GM18505 (cell line): ENCODE results near the gene C4orf50.
"Not testable (repeated sequence)": the region's sequence is repeated elsewhere in the genome, so short reads cannot be mapped to it uniquely, and the experiment has no call there.

Experiments
- ATAC-seq: cut with Tn5 transposase; IDR thresholded peaks from one replicate; pipeline ENCODE4 v1.9.1; 2021; ENCODE audit not compliant: unreplicated experiment
- POLR2A ChIP-seq: IDR thresholded peaks from 4 replicates; pipeline ENCODE4 v1.6.1; 2011; ENCODE audit warnings: borderline replicate concordance; ENCODE audit not compliant: insufficient read depth, insufficient read length; ENCODE audit errors: extremely low read depth

Gene C4orf50

DNA sequence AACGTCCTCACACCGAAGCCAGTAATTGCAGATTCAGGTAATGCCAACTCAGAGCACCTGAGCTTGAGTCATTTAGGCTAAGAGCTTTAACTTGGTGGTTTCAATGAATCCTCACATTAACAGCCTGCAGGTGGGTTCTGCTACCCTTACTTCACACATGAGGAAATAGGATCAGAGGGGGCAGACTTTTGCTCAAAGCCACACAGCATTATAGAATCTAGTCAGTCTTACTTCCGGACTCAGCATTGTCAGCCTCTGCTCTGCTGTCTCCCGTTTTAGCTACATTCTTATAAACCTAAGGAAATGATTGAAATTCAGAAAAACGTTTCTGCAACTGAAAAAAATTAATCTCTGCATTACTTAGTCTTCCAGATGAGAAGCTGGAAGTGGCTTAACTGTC lies 6.0 kb downstream of the C4orf50 start:
- no peak for TF ChIP-seq POLR2A
- ATAC-seq, result no peak

DNA sequence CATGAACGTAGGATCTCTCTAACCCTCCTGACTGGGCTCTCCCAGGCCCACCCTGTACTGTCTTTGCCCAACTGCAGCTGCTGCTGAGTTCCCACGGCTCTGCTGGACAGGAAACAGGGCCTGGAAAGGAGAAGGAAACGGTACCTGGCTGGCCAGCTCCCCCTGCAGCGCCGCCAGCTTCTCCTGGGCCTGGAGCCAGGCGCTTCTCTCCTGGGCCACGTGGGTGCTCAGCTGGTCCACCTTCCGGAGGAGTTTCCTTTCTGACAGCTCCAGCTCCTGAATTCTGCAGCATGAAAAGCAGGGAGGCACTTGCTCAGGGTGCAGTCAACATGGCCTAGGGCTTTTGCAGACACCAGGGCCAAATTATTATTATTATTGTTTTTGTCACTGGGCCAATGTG lies 6.5 kb downstream of the C4orf50 start:
- ATAC-seq, result no peak
- TF ChIP-seq POLR2A, result no peak

GRCh38 chr4:6011271-6011671 lies 7.0 kb downstream of the C4orf50 start:
- ATAC-seq, result no peak
- TF ChIP-seq POLR2A, result no peak

DNA sequence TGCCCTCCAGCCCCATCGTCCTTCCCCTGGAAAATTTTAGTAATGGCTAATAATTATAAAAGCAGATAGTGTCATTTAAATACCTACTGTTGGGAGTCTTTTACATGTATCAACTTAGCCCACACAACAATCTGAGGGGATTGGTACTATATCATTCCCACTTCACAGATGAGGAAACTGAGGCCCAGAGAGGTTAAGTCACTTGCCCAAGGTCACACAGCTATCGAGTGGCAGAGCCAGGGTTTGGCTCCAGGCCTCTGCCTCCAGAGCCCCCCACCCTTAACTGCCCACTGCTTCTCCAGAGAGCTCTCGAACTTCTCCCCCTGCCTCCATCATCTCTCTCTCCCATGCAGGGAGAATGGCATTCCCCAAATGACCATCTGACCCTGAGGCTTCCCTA lies 7.4 kb downstream of the C4orf50 start:
- ATAC-seq, result no peak
- no peak for TF ChIP-seq POLR2A

DNA sequence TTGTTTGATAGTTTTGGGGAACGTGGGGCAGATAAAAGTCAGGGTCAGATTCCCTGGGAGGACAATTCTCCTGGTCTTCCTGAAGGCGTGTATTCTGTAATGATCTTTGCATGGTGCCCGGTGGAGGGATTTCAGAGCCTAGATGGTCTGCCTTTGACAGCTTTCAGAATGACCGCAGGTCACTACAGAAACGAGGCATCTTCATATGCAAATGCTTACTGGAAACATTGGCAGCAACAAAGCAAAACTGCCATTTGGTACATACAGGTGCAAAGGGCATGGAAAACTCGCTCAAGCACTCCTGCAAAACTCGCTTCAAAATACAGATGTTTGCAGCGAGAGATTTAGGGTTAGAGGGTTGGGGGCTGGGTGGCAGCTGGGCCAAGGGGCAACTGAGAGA lies 8.8 kb downstream of the C4orf50 start:
- ATAC-seq, result no peak
- no peak for TF ChIP-seq POLR2A

DNA sequence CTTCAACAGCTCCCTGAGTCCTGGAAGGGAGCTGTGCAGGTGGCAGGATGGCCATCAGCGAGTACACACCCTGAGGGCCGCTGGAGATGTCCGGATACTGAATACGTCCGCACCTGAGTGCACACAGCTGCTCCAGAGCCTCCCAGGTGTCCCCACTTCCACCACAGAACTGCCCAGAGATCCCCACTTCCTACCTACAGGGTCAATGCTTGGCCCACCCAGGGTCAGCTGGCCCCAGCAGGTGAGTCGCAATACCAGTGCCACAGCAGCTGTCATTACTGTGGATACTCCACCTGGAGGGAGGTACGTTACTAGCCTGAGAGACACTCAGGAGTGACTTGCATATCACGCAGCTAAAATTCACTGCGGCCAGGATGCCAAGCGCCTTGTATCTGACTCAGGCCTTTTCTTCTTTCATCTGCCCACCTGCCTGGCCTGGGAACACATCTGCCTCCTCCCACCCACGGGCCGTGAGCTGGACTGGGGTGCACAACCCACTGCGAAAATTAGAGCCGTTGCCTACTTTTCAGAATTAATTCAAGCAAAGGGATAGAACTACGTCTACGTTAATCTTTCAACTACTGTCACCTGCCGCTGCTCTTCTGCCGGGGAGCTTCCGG lies 9.4 kb downstream of the C4orf50 start:
- ATAC-seq, result no peak
- TF ChIP-seq POLR2A, result no peak

- no peak for ATAC-seq
- TF ChIP-seq POLR2A, result no peak
Observed at GRCh38 chr4:6008092-6008551, 10.1 kb downstream of the C4orf50 start.

DNA sequence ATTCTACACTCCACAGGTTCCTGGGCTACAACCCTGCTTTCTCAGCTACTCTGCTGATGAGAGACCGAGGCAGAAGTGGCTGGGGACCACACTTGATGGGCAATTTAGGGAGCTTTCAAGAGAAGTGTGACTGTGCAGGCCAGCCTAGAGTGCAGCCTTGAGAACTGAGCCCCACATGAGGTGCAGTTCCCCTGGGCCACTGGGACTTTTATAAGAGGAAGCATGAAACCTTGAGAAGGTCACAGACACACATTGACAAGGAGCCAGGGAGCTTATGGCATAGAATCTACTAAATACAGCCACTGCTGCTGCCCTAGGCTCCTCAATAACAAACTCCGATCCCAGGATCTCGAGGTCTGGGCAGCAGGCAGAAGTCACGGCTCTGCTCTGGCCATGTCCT lies 13.1 kb downstream of the C4orf50 start:
- TF ChIP-seq POLR2A, result no peak

GRCh38 chr4:6003485-6003884 lies 14.7 kb downstream of the C4orf50 start:
- not testable (repeated sequence) for ATAC-seq

More for the DNA sequence above, 13.1 kb downstream of the C4orf50 start:
- no peak for ATAC-seq

GRCh38 chr4:6002926-6003325 lies 15.3 kb downstream of the C4orf50 start:
- TF ChIP-seq POLR2A, result no peak
- no peak for ATAC-seq

- no peak for TF ChIP-seq POLR2A
- no peak for ATAC-seq
Observed at GRCh38 chr4:6002492-6002833, 15.8 kb downstream of the C4orf50 start.

- no peak for ATAC-seq
- no peak for TF ChIP-seq POLR2A
Observed at GRCh38 chr4:6001680-6002491, 16.3 kb downstream of the C4orf50 start.

DNA sequence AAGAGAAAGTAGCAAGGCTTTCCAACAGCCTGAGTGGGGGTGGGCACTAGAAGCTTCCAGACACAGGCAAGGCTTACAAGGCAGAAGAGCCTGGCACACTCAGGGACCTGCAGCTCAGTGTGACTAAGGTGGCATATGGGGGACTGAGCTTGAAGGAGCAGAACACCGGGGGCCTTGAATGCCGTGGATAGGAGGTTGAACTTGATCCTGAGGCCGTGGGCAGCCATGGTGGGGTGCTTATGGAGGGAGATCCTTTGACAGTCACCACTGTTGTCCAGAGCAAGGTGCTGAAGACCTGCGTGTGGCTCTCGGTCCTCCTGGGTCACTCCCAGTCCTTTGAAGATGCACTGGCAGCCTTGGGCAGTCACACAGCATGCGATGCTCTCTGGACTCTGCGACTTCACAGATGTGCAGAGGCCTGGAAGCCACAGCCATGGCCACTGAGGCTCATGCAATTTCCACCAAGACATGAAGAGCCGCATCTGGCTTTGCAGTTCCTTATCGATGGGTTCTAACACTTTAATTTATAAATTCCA lies 18.3 kb downstream of the C4orf50 start:
- TF ChIP-seq POLR2A, result no peak
- no peak for ATAC-seq

GRCh38 chr4:5999356-5999755 lies 18.9 kb downstream of the C4orf50 start:
- no peak for TF ChIP-seq POLR2A

More at GRCh38 chr4:5999356-5999755, 18.9 kb downstream of the C4orf50 start:
- ATAC-seq, result no peak
